ENCODE data around the gene FCGR3A. TPM values are rescaled to one million over a fixed set of nuclear protein-coding genes. Genes with fewer than 3 reads are reported as not detected.

Gene FCGR3A
- total and polyA plus RNA-seq, 12 donors, result 3.1 to 184 (median 106) TPM

DNA sequence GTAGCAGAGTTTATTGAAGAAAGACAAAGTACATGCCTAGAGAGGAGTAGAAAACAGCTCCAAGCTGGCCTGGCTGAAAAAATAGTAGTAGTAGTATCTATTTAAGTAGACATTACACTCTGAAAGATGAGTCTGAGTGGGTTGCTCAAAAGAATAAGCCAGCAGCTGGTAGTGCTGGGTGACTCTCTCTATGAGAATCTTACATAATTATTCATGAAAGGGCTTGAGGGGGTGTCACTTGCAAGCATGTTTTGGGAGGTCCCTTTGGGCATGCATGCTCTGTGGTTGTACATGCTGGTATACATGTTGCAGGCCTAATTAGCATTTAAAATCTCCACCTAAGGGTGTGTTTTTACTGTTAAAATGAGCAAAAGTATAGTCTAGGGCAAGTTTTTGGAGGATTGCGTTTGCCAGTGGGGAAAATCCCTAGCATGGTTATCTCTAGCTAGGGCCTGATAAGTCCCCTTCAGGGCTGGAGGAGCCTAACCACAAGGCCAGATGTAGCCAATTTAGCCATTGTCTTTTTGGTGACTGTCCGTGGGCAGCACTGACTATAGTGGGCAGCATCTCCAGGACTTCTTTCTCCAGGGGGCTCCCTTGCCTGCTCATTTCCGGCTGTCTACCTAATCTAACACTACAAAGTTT, 55.4 kb downstream of the FCGR3A start:
- no peaks in the 10 kb centered on the region for H3K9me3 ChIP-seq (replicated peaks in 1 of 3)
- no peaks in the 10 kb centered on the region for H3K36me3 ChIP-seq (replicated peaks in 1 of 2)
- H3K27ac ChIP-seq, result no peak overlapping the region
- 45 to 62% (median 55%) methylated on average over 3 of the region's 3 CpGs for whole genome bisulfite sequencing, 4 donors
- H3K4me1 ChIP-seq (replicated peaks in 1 of 2), result no peaks in the 10 kb centered on the region
- peaks cover 30% of the 10 kb centered on the region for H3K27me3 ChIP-seq
- DNase-seq, result no peak
- TF ChIP-seq, protein P1, sequence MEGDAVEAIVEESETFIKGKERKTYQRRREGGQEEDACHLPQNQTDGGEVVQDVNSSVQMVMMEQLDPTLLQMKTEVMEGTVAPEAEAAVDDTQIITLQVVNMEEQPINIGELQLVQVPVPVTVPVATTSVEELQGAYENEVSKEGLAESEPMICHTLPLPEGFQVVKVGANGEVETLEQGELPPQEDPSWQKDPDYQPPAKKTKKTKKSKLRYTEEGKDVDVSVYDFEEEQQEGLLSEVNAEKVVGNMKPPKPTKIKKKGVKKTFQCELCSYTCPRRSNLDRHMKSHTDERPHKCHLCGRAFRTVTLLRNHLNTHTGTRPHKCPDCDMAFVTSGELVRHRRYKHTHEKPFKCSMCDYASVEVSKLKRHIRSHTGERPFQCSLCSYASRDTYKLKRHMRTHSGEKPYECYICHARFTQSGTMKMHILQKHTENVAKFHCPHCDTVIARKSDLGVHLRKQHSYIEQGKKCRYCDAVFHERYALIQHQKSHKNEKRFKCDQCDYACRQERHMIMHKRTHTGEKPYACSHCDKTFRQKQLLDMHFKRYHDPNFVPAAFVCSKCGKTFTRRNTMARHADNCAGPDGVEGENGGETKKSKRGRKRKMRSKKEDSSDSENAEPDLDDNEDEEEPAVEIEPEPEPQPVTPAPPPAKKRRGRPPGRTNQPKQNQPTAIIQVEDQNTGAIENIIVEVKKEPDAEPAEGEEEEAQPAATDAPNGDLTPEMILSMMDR (IDR thresholded peaks at IDR 0.05), result no peak
- no peak for TF ChIP-seq POLR2A (IDR thresholded peaks at IDR 0.05)
- intact Hi-C loops (cut with DNase I), result no loop called here
- no peak overlapping the region for H3K4me3 ChIP-seq

DNA sequence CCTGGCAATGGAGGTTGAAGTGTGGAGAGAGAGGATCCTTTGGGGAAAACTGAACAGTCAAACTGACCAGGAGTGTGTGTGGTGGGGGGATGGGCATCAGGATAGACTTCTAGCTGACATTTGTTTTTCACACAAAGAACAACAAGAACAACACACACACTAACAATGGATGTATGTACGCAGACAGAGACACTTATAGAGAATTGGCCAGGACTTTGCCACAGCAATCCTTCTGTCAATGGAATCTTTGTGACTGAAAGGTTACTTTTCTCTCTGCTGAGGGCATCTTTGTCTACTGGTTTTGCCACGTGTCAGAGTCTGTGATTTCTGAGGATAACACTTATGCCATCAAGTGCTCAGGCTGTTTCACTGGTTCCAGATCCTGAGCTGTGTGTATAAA, 56.8 kb downstream of the FCGR3A start:
- Histone ChIP-seq H3K36me3 (replicated peaks in 1 of 2) (no peaks in the 10 kb centered on the region), H3K4me3 (no peak overlapping the region), H3K9me3 (replicated peaks in 1 of 3) (no peaks in the 10 kb centered on the region), H3K27ac (no peak overlapping the region), H3K27me3 (peaks cover 39% of the 10 kb centered on the region), H3K4me1 (replicated peaks in 1 of 2) (no peaks in the 10 kb centered on the region)
- intact Hi-C loops (cut with DNase I), result no loop called here
- TF ChIP-seq POLR2A (IDR thresholded peaks at IDR 0.05), result no peak
- TF ChIP-seq, protein P1 (IDR thresholded peaks at IDR 0.05), result no peak
- DNase-seq, result no peak
- WGBS, 4 donors, result 58 to 64% (median 61%) methylated on average over 2 of the region's 2 CpGs

Other genes starting within 250 kb of the FCGR3A start
- gene MPZ, start 239.8 kb downstream of the FCGR3A start, total RNA-seq, result 10 to 100 TPM in 1 of 9 donors, 1 to 10 TPM in 6, under 1 TPM in 2; 0.66 to 10.3 (median 3.1) TPM
- 1 to 10 TPM; 4.1 to 9.5 (median 7.9) TPM for gene MPZ, start 239.8 kb downstream of the FCGR3A start, polyA plus RNA-seq
- gene SDHC, start 235.4 kb downstream of the FCGR3A start, total RNA-seq, result 100 to 1,000 TPM in 7 of 9 donors, 10 to 100 TPM in 2; 45.0 to 434 (median 293) TPM
- 100 to 1,000 TPM in 1 of 3 donors, 10 to 100 TPM in 2; 57.8 to 404 (median 63.6) TPM for gene SDHC, start 235.4 kb downstream of the FCGR3A start, polyA plus RNA-seq
- under 1 TPM in 1 of 9 donors, not detected in 8; 0.28 TPM for gene CFAP126, start 181.9 kb downstream of the FCGR3A start, total RNA-seq
- gene CFAP126, start 181.9 kb downstream of the FCGR3A start, polyA plus RNA-seq, result under 1 TPM in 1 of 3 donors, not detected in 2; 0.29 TPM
- 100 to 1,000 TPM in 5 of 9 donors, 10 to 100 TPM in 3, 1 to 10 TPM in 1; 6.5 to 120 (median 109) TPM for gene FCGR2A, start 44.4 kb downstream of the FCGR3A start, total RNA-seq
- gene FCGR2A, start 44.4 kb downstream of the FCGR3A start, polyA plus RNA-seq, result 10 to 100 TPM; 21.2 to 72.5 (median 23.7) TPM
- 1 to 10 TPM in 8 of 9 donors, under 1 TPM in 1; 0.61 to 8.0 (median 3.5) TPM for gene HSPA6, start 25.3 kb downstream of the FCGR3A start, total RNA-seq
- 10 to 100 TPM in 1 of 3 donors, 1 to 10 TPM in 1, under 1 TPM in 1; 0.92 to 12.8 (median 4.7) TPM for gene HSPA6, start 25.3 kb downstream of the FCGR3A start, polyA plus RNA-seq
- 10 to 100 TPM in 3 of 9 donors, 1 to 10 TPM in 4, under 1 TPM in 2; 0.17 to 17.1 (median 8.2) TPM for gene FCGR3B, start 81.4 kb upstream of the FCGR3A start, total RNA-seq
- gene FCGR3B, start 81.4 kb upstream of the FCGR3A start, polyA plus RNA-seq, result 1 to 10 TPM in 1 of 3 donors, under 1 TPM in 2; 0.24 to 3.4 (median 0.88) TPM
- 10 to 100 TPM in 8 of 9 donors, 1 to 10 TPM in 1; 2.1 to 32.1 (median 19.6) TPM for gene FCGR2B, start 113.3 kb upstream of the FCGR3A start, total RNA-seq
- 1 to 10 TPM; 3.4 to 6.4 (median 3.5) TPM for gene FCGR2B, start 113.3 kb upstream of the FCGR3A start, polyA plus RNA-seq
- gene FCRLA, start 157.4 kb upstream of the FCGR3A start, total RNA-seq, result 10 to 100 TPM in 1 of 9 donors, under 1 TPM in 2, not detected in 6; 0.28 to 28.0 (median 0.31) TPM
- under 1 TPM; 0.03 to 0.16 (median 0.15) TPM for gene FCRLA, start 157.4 kb upstream of the FCGR3A start, polyA plus RNA-seq
- 1 to 10 TPM in 6 of 9 donors, under 1 TPM in 2, not detected in 1; 0.79 to 3.4 (median 1.8) TPM for gene FCRLB, start 171.7 kb upstream of the FCGR3A start, total RNA-seq
- under 1 TPM; 0.42 to 0.67 (median 0.56) TPM for gene FCRLB, start 171.7 kb upstream of the FCGR3A start, polyA plus RNA-seq
- 10 to 100 TPM; 13.0 to 48.1 (median 16.8) TPM for gene DUSP12, start 200.0 kb upstream of the FCGR3A start, total RNA-seq
- 10 to 100 TPM in 2 of 3 donors, 1 to 10 TPM in 1; 7.8 to 18.2 (median 15.4) TPM for gene DUSP12, start 200.0 kb upstream of the FCGR3A start, polyA plus RNA-seq
- gene ATF6, start 216.5 kb upstream of the FCGR3A start, total RNA-seq, result 10 to 100 TPM; 21.5 to 34.2 (median 28.2) TPM
- 10 to 100 TPM in 1 of 3 donors, 1 to 10 TPM in 2; 3.5 to 27.9 (median 3.6) TPM for gene ATF6, start 216.5 kb upstream of the FCGR3A start, polyA plus RNA-seq

Data from adrenal gland (tissue), 12 donors.